ENCODE data around the gene PEAK1.

PEAK1 gene

DNA sequence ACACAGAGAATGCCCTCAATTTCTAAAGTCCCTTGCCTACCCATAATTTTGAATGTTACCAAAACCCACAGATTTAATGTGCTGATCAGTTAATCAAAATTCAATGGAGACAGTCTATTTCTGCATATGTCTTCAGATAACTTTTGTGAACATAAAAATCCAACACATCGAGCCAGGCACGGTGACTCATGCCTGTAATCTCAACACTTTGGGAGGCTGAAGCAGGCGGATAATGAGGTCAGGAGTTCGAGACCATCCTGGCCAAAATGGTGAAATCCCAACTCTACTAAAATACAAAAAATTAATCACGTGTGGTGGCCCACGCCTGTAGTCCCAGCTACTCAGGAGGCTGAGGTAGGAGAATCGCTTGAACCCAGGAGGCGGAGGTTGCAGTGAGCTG lies 49.3 kb downstream of the PEAK1 start:
- H3K4me3 ChIP-seq (ENCODE audit: low read depth, low read length) = no peak overlapping the region
- no peak for DNase-seq (ENCODE audit: low read depth, low spot score)
- TF ChIP-seq, protein P1, sequence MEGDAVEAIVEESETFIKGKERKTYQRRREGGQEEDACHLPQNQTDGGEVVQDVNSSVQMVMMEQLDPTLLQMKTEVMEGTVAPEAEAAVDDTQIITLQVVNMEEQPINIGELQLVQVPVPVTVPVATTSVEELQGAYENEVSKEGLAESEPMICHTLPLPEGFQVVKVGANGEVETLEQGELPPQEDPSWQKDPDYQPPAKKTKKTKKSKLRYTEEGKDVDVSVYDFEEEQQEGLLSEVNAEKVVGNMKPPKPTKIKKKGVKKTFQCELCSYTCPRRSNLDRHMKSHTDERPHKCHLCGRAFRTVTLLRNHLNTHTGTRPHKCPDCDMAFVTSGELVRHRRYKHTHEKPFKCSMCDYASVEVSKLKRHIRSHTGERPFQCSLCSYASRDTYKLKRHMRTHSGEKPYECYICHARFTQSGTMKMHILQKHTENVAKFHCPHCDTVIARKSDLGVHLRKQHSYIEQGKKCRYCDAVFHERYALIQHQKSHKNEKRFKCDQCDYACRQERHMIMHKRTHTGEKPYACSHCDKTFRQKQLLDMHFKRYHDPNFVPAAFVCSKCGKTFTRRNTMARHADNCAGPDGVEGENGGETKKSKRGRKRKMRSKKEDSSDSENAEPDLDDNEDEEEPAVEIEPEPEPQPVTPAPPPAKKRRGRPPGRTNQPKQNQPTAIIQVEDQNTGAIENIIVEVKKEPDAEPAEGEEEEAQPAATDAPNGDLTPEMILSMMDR (IDR thresholded peaks at IDR 0.05; ENCODE audit: low read depth, low read length) = no peak
- in situ Hi-C loops (cut with HindIII; ENCODE audit: low sequenced_read_pairs) = no loop called here

DNA sequence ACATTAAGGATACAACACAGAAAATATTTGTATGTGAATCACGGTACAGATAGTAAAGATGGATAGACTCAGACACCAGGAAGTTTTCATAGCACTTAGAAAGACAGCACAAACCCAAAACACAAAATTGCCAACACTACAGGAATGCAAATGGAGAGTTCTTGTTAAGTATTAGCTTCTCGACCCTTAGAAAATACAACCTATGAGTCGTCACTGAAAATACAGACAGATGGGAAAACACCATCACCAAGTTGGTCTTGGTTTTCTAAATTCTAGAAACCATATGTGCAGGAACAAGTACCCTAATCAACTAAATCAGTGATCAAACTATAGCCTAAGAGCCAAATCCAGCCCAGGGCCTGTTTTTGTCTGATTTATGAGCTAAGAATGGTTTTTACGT lies 50.7 kb downstream of the PEAK1 start:
- in situ Hi-C loops (cut with HindIII; ENCODE audit: low sequenced_read_pairs) = no loop called here
- no peak overlapping the region for H3K4me3 ChIP-seq (ENCODE audit: low read depth, low read length)
- DNase-seq (ENCODE audit: low read depth, low spot score) = peak; percentile 13
- TF ChIP-seq, protein P1 (IDR thresholded peaks at IDR 0.05; ENCODE audit: low read depth, low read length) = no peak

DNA sequence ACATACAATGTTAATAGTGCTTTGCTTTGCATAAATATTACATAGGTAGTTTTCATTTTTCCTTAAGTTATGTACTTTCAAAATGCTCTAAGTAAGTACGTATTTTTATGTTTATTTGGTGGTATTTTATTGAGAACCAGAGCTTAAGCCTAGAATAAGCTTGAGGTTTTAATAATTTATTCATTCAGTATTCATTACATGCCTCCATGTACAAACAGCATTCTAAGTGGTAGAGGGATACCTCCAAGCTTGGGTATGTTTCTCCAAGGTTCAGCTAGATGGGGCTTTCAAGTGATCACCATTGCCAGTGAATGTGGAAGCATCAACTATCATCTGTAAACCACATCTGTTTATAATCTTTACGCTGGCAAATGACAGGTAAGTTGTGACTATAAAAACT lies 52.3 kb downstream of the PEAK1 start:
- TF ChIP-seq, protein P1 (IDR thresholded peaks at IDR 0.05; ENCODE audit: low read depth, low read length) = no peak
- H3K4me3 ChIP-seq (ENCODE audit: low read depth, low read length) = no peak overlapping the region
- DNase-seq (ENCODE audit: low read depth, low spot score) = no peak
- in situ Hi-C loops (cut with HindIII; ENCODE audit: low sequenced_read_pairs) = no loop called here

DNA sequence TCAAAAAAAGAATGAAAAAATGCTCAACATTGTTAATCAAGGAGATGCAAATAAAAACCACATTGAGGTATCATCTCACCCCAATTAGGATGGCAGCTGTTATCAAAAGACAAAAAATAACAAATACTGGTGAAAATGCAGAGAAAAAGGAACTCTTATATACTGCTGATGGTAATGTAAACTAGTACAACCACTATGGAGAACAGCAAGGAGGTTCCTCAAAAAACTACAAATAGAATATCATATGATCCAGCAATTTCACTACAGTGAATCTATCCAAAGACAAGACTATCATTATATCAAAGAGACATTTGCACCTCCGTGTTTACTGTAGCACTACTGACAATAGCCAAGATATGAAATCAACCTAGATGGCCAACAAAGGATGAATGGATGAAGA lies 58.4 kb downstream of the PEAK1 start:
- TF ChIP-seq, protein P1 (IDR thresholded peaks at IDR 0.05; ENCODE audit: low read depth, low read length) = no peak
- in situ Hi-C loops (cut with HindIII; ENCODE audit: low sequenced_read_pairs) = no loop called here
- DNase-seq (ENCODE audit: low read depth, low spot score) = no peak
- H3K4me3 ChIP-seq (ENCODE audit: low read depth, low read length) = no peak overlapping the region

DNA sequence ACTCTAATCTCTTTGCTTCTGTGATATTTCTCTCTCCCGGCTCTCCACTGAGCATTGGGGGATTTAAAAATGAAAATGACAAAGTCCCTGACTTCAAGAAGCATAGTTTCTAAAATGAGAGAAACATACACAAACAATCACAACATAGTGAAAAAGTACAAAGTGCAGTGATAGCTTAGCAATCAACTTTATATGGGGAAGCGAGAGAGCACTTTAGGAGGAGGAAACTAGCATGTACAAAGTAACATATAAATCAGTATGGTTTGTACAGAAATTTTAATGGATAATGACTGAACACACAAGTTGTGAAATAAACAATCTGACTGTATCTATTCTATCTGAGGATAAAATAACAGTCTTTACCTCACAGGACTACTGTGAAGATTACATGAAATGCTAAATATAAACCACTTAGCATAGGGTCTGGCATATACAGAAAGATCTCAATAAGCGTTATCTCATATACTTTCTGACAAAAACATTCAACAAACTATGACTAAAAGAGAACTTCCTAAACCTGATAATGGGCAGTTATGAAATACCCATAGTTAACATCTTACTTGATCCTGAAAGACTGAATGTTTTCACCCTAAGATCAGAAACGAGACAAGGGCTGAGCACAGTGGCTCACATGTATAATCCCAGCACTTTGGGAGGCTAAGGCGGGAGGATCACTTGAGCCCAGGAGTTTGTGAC lies 61.2 kb downstream of the PEAK1 start:
- DNase-seq (ENCODE audit: low read depth, low spot score) = no peak
- in situ Hi-C loops (cut with HindIII; ENCODE audit: low sequenced_read_pairs) = no loop called here
- H3K4me3 ChIP-seq (ENCODE audit: low read depth, low read length) = no peak overlapping the region
- TF ChIP-seq, protein P1 (IDR thresholded peaks at IDR 0.05; ENCODE audit: low read depth, low read length) = no peak

DNA sequence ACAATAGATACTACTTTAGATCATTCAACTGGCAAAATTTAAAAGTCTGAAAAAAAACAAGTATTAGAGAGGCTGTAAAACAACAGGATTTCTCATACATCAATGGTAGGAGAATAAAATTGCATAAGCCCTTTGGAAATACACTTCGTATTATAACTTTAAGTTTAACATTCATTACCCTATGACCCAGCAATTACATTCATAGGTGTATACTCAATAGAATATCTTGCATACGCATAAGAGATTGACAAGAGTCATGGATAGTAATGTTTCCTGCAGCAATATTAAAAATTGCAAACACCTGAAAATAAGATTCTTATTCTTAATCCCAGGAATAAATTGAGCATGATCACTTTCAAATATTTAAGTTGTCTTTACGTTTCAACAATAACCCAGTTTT lies 63.6 kb downstream of the PEAK1 start:
- TF ChIP-seq, protein P1 (IDR thresholded peaks at IDR 0.05; ENCODE audit: low read depth, low read length) = no peak
- no peak overlapping the region for H3K4me3 ChIP-seq (ENCODE audit: low read depth, low read length)
- no peak for DNase-seq (ENCODE audit: low read depth, low spot score)
- in situ Hi-C loops (cut with HindIII; ENCODE audit: low sequenced_read_pairs) = no loop called here

All from astrocyte of the spinal cord (primary cell).